IMR-90 (cell line): Measurements from ENCODE around the gene CRIM1. TPM values are rescaled to one million over a fixed set of nuclear protein-coding genes. Genes with fewer than 3 reads are reported as not detected.

Source experiments
- ATAC-seq: fragments of 200-7000 bp; cut with Tn5 transposase; 2 replicates; pipeline ENCODE4 v1.9.1; 2020; ENCODE audit warnings: low read depth, mild to moderate bottlenecking, moderate library complexity
- BruUV-seq: library from RNA; stranded (reverse); fragments of 400-500 nt; replicated peaks from 2 replicates; lab custom pipeline; 2021; lab: Mats Ljungman, UMichigan
- CTCF ChIA-PET: fragments of 300-600 bp; formaldehyde crosslinking; extraction: SDS; loops from one replicate; lab custom pipeline; 2021; ENCODE audit warnings: antibody characterized with exemption; lab: Yijun Ruan, JAX
- POLR2A ChIA-PET: fragments of 300-600 bp; sonication (Branson Sonifier 250); formaldehyde crosslinking; loops from one replicate; lab custom pipeline; 2022; ENCODE audit warnings: antibody characterized with exemption; ENCODE audit not compliant: unreplicated experiment; lab: Charles Lee
- DNase-seq: peaks from one replicate; pipeline ENCODE4 v3.0.0; 2013
- H2AFZ ChIP-seq: replicated peaks from 2 replicates; pipeline ENCODE3; 2013; ENCODE audit warnings: low read length, mild to moderate bottlenecking; ENCODE audit not compliant: poor library complexity
- H2AK5ac ChIP-seq: 2 replicates; pipeline ENCODE4 v1.6.1; 2013; ENCODE audit warnings: low read depth, low read length, inconsistent platforms
- H2AK9ac ChIP-seq: replicated peaks from 2 replicates; pipeline ENCODE3; 2013; ENCODE audit warnings: mild to moderate bottlenecking, low read depth, low read length, moderate library complexity; ENCODE audit not compliant: poor library complexity
- H2BK120ac ChIP-seq: 2 replicates; pipeline ENCODE4 v1.6.1; 2013; ENCODE audit warnings: low read depth, low read length, inconsistent platforms
- H2BK15ac ChIP-seq: 3 replicates; pipeline ENCODE4 v1.6.1; 2013; ENCODE audit warnings: low read depth, low read length, inconsistent platforms
- H2BK20ac ChIP-seq: 2 replicates; pipeline ENCODE4 v1.6.1; 2013; ENCODE audit warnings: low read depth, mild to moderate bottlenecking, inconsistent platforms, low read length, moderate library complexity
- H2BK5ac ChIP-seq: 2 replicates; pipeline ENCODE4 v1.6.1; 2013; ENCODE audit warnings: mild to moderate bottlenecking, low read depth, low read length, inconsistent platforms; ENCODE audit not compliant: poor library complexity, severe bottlenecking
- H3K14ac ChIP-seq: replicated peaks from 2 replicates; pipeline ENCODE4 v1.6.1; 2013; ENCODE audit warnings: low read depth, low read length, inconsistent platforms
- H3K18ac ChIP-seq: 2 replicates; pipeline ENCODE4 v1.6.1; 2013; ENCODE audit warnings: low read depth, low read length, control low read depth
- H3K23ac ChIP-seq: 2 replicates; pipeline ENCODE4 v1.6.1; 2013; ENCODE audit warnings: low read depth, low read length, inconsistent platforms
- H3K27ac ChIP-seq: 2 replicates; pipeline ENCODE4 v1.5.1; 2013; ENCODE audit warnings: mild to moderate bottlenecking, control low read depth, low read length; ENCODE audit not compliant: insufficient read depth
- H3K27me3 ChIP-seq: 2 replicates; pipeline ENCODE4 v1.6.1; 2013; ENCODE audit warnings: low read length; ENCODE audit not compliant: control insufficient read depth, insufficient read depth
- H3K36me3 ChIP-seq: 2 replicates; pipeline ENCODE4 v1.6.1; 2013; ENCODE audit warnings: low read length, mixed read lengths; ENCODE audit not compliant: control insufficient read depth, insufficient read depth
- H3K4ac ChIP-seq: 2 replicates; pipeline ENCODE4 v1.6.1; 2013; ENCODE audit warnings: low read depth, low read length, inconsistent platforms
- H3K4me1 ChIP-seq: 2 replicates; pipeline ENCODE4 v1.6.1; 2013; ENCODE audit warnings: low read length, mixed read lengths; ENCODE audit not compliant: control insufficient read depth, insufficient read depth
- H3K4me2 ChIP-seq: 2 replicates; pipeline ENCODE4 v1.6.1; 2013; ENCODE audit warnings: low read depth, mild to moderate bottlenecking, control low read depth, low read length, moderate library complexity
- H3K4me3 ChIP-seq: 2 replicates; pipeline ENCODE4 v1.5.1; 2013; ENCODE audit warnings: low read depth, mild to moderate bottlenecking, control low read depth, low read length, moderate library complexity; ENCODE audit not compliant: insufficient read depth
- H3K56ac ChIP-seq: 2 replicates; pipeline ENCODE4 v1.6.1; 2013; ENCODE audit warnings: low read length, inconsistent platforms; ENCODE audit not compliant: insufficient read depth; ENCODE audit errors: extremely low read depth
- H3K79me1 ChIP-seq, 2 experiments: 2 replicates each; pipeline ENCODE4 v1.6.1; 2013; ENCODE audit warnings: low read length in 2 of 2, inconsistent platforms in 1 of 2, low read depth in 1 of 2
- H3K9ac ChIP-seq: 2 replicates; pipeline ENCODE4 v1.6.1; 2013; ENCODE audit warnings: low read depth, low read length, control low read depth
- H3K9me1 ChIP-seq: 2 replicates; pipeline ENCODE4 v1.6.1; 2013; ENCODE audit warnings: low read length, inconsistent platforms; ENCODE audit not compliant: insufficient read depth
- H3K9me3 ChIP-seq: 2 replicates; pipeline ENCODE4 v1.6.1; 2013; ENCODE audit warnings: low read length; ENCODE audit not compliant: control insufficient read depth, insufficient read depth
- H4K20me1 ChIP-seq: 2 replicates; pipeline ENCODE4 v1.6.1; 2013; ENCODE audit warnings: low read length, inconsistent platforms; ENCODE audit not compliant: insufficient read depth
- H4K5ac ChIP-seq: 2 replicates; pipeline ENCODE4 v1.6.1; 2013; ENCODE audit warnings: mild to moderate bottlenecking, low read depth, low read length, control low read depth
- H4K8ac ChIP-seq, 2 experiments: 2 replicates each; pipeline ENCODE4 v1.6.1; 2013; ENCODE audit warnings: low read depth in 2 of 2, low read length in 2 of 2, control low read depth in 1 of 2, inconsistent platforms in 1 of 2
- H4K91ac ChIP-seq: 2 replicates; pipeline ENCODE4 v1.6.1; 2013; ENCODE audit warnings: low read depth, low read length, inconsistent platforms; ENCODE audit not compliant: insufficient read depth
- BHLHE40 ChIP-seq: fragments of 150-350 bp; IDR thresholded peaks from 2 replicates; pipeline ENCODE4 v1.6.1; 2016; ENCODE audit warnings: mild to moderate bottlenecking, low read depth, low read length
- ELK1 ChIP-seq: fragments of 150-350 bp; IDR thresholded peaks from 2 replicates; pipeline ENCODE4 v1.6.1; 2016; ENCODE audit warnings: low read depth, mild to moderate bottlenecking, low read length, moderate library complexity, borderline replicate concordance
- MXI1 ChIP-seq: IDR thresholded peaks from 2 replicates; pipeline ENCODE4 v1.6.1; 2012; ENCODE audit warnings: low read depth, mild to moderate bottlenecking, low read length, moderate library complexity, borderline replicate concordance
- NFE2L2 ChIP-seq: fragments of 150-350 bp; IDR thresholded peaks from 2 replicates; pipeline ENCODE4 v1.6.1; 2016; ENCODE audit warnings: low read depth, mild to moderate bottlenecking, low read length
- RFX5 ChIP-seq: IDR thresholded peaks from 2 replicates; pipeline ENCODE4 v1.8.0; 2012; ENCODE audit warnings: low read depth, mild to moderate bottlenecking, low read length, moderate library complexity
- WGBS, 2 experiments: methylation state at CpG; one replicate each; pipeline versions ENCODE4 v1.1.5 to v1.1.7; 2013; ENCODE audit warnings: missing lambda C conversion rate in 2 of 2; ENCODE audit not compliant: insufficient read length in 1 of 2; ENCODE audit errors: extremely low coverage in 2 of 2; 5-methylcytosine and 5-hydroxymethylcytosine counted together
- dilution Hi-C: fragments of 300-500 bp; cut with HindIII; formaldehyde crosslinking; loops from one replicate; pipeline ENCODE4 v1.14.3; 2018; ENCODE audit warnings: low sequenced_read_pairs; ENCODE audit not compliant: unreplicated experiment
- in situ Hi-C: fragments of 300-500 bp; cut with MboI; formaldehyde crosslinking; loops from 3 replicates; pipeline ENCODE4 v1.14.3; 2019; ENCODE audit warnings: low sequenced_read_pairs, inconsistent platforms, mixed read lengths
- intact Hi-C: fragments of 100-400 bp; cut with micrococcal nuclease; formaldehyde crosslinking; loops from 2 replicates; pipeline ENCODE4 v1.10.0; 2022
- polyA plus RNA-seq, 3 experiments: library from polyadenylated mRNA; depleted of rRNA; stranded (reverse); fragments of >200 nt; gene quantifications; 2 replicates each; pipeline ENCODE4 v1.2.3, GENCODE V29; 2012; ENCODE audit warnings: low replicate concordance in 1 of 3
- total RNA-seq: library from RNA; depleted of rRNA; stranded (reverse); fragments of >200 nt; gene quantifications from 2 replicates; pipeline ENCODE4 v1.2.3, GENCODE V29; 2012

Gene CRIM1
- total and polyA plus RNA-seq, 2 of the 4 experiments (the other 2 are of a cell fraction): 285 to 490 TPM

DNA sequence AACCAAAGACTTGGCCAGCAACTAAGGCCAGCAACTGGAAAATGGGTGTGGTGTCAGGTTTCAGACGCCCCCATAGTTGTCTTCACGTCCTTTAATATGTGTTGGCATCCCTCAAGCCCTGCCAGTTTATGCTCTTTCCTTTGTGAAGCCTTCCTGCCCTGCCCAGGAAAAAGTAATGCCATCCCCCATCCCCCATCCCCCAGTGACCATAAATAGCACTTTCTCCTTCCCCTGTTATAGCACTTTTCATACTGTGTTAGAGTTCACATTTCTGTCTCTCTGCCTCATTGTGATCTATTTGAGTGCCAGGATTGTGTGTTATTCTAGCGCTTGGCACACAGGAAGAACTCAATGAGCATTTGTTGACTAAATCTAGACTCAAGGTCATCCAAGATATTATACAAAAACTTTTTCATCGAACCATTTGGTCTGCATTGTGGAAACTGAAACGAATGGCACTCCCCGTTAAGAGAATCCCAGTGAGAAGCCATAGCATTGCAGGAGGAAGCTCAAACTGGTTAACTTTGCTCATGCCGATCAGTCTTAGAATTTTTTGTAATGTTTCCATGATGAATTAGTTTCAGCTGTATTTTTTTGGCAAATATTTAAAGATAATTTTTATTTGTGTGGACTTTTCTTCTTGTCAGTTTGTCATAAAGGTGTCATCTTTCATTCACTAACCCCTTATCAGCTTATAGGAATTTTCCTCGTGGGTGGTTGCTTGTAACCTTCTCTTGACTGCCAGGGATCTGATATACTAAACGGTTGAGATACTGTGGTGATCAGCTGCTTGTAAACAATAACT lies 15.7 kb downstream of the CRIM1 start (continued):
- TF ChIP-seq BHLHE40: no peak
- TF ChIP-seq RFX5: no peak
- TF ChIP-seq MXI1: no peak

DNA sequence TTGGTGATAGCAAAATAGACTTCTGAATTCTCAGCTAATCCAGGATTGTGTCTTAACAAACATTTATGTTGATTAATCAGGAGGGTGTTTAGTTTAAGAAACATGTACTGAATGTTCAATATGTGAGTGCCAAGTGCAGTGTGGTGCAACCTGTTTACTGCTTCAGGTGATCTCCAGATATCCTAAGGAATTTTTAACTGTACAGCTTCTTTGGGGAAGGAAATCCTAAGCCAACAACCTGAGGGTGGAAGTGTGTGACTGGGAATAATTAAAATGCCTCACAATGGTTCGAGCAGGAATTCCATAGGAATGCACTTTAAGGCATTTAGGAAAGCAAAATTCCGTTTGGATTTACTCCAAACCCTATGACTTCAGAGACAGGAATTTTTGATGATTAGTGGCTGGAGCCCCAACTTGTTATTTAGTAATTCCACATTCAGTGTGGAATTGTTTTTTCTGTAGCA lies 16.4 kb downstream of the CRIM1 start:
- H3K23ac ChIP-seq: peak overlapping the region; percentile 74
- H3K18ac ChIP-seq: peak overlapping the region; percentile 77; the same call in 1 of the 2 replicates
- H4K8ac ChIP-seq: peak overlapping the region in 1 of 2 experiments; percentile 32; a peak in 2 of 4 replicates
- peak overlapping the region; percentile 66 for H2BK20ac ChIP-seq
- H2AFZ ChIP-seq: no peak overlapping the region
- TF ChIP-seq NFE2L2 (peak; percentile 13; the same call in 1 of the 2 replicates), ELK1 (no peak)
- peak overlapping the region; percentile 17; the same call in 1 of the 2 replicates for H3K4ac ChIP-seq
- H3K9me1 ChIP-seq: peaks cover 41% of the 10 kb centered on the region
- no peak overlapping the region for H4K5ac ChIP-seq
- peak overlapping the region; percentile 67 for H2BK5ac ChIP-seq
- H3K56ac ChIP-seq: peak overlapping the region; percentile 1; the same call in 1 of the 2 replicates
- peak overlapping the region; percentile 45 for H4K91ac ChIP-seq
- in situ Hi-C loops: no loop called here
- H3K27me3 ChIP-seq: no peaks in the 10 kb centered on the region
- no peak overlapping the region for H3K9ac ChIP-seq
- H3K14ac ChIP-seq: no peak overlapping the region; the same call in 1 of the 2 replicates
- dilution Hi-C loops: no loop called here
- no CpG with 5 or more reads among the region's 2 CpGs for WGBS, 2 experiments
- H3K4me1 ChIP-seq: peaks cover 48% of the 10 kb centered on the region
- H2BK120ac ChIP-seq: peak overlapping the region; percentile 76
- no peak overlapping the region for H3K27ac ChIP-seq
- H3K36me3 ChIP-seq: peaks cover 6% of the 10 kb centered on the region
- CTCF ChIA-PET: interaction anchor here (0.6 kb wide), 1 partner anchor 47 kb away, joined by 3 read pairs; no protein-coding TSS in a partner anchor
- POLR2A ChIA-PET: interaction anchor here (0.5 kb wide), 1 partner anchor 17 kb away, joined by 4 read pairs; the partner anchor contains the start of gene CRIM1
- peaks cover 0 to 65% of the 10 kb centered on the region in 2 experiments; a peak in 2 of 4 replicates for H3K79me1 ChIP-seq
- no TSS peak for BruUV-seq
- intact Hi-C loops: loop anchor here (5.0 kb wide), 1 partner anchor 115 kb away; no protein-coding TSS in a partner anchor
- ATAC-seq (peak; percentile 30), DNase-seq (peak; percentile 84)
- no peaks in the 10 kb centered on the region for H3K9me3 ChIP-seq
- peaks cover 92% of the 10 kb centered on the region for H4K20me1 ChIP-seq
- H2AK9ac ChIP-seq: no peak overlapping the region
- H3K4me2 ChIP-seq: peak overlapping the region; percentile 70; the same call in 1 of the 2 replicates
- H2AK5ac ChIP-seq: no peak overlapping the region
- H2BK15ac ChIP-seq: 0 out of 3 replicates have a peak overlapping the region, but pooled peaks have one; percentile 2
- no peak overlapping the region for H3K4me3 ChIP-seq
